Measurements from ENCODE around the gene UCN3. TPM values are rescaled to one million over a fixed set of nuclear protein-coding genes. Genes with fewer than 3 reads are reported as not detected.

The UCN3 gene
- total and polyA plus RNA-seq, 2 of the 4 experiments (the other 2 are of a cell fraction): not detected

- TF ChIP-seq MAFK (IDR thresholded peaks at IDR 0.05; ENCODE audit: low read depth, low read length) (no peak), USF2 (IDR thresholded peaks at IDR 0.05; ENCODE audit: low read depth, low read length) (no peak), CHD1 (IDR thresholded peaks at IDR 0.05; ENCODE audit: low read depth, low read length) (no peak), RAD21 (IDR thresholded peaks at IDR 0.05; ENCODE audit: low read length) (no peak), POLR2A (IDR thresholded peaks at IDR 0.05; ENCODE audit: low read depth, low read length) (no peak), BHLHE40 (IDR thresholded peaks at IDR 0.05; ENCODE audit: low read depth, low read length) (no peak), SMC3 (IDR thresholded peaks at IDR 0.05; ENCODE audit: low read depth, low read length) (no peak), RCOR1 (IDR thresholded peaks at IDR 0.05; ENCODE audit: insufficient replicate concordance, low read length) (no peak), MXI1 (IDR thresholded peaks at IDR 0.05; ENCODE audit: borderline replicate concordance, low read depth, low read length) (no peak), NFE2L2 (IDR thresholded peaks at IDR 0.05; ENCODE audit: low read depth, low read length) (no peak), RFX5 (IDR thresholded peaks at IDR 0.05; ENCODE audit: low read depth, low read length) (no peak), CEBPB (IDR thresholded peaks at IDR 0.05; ENCODE audit: low read depth, low read length) (no peak), MAZ (IDR thresholded peaks at IDR 0.05; ENCODE audit: borderline replicate concordance, low read depth, low read length) (no peak), FOS (IDR thresholded peaks at IDR 0.05; ENCODE audit: low read depth, low read length) (no peak)
- TF ChIP-seq, protein P1, sequence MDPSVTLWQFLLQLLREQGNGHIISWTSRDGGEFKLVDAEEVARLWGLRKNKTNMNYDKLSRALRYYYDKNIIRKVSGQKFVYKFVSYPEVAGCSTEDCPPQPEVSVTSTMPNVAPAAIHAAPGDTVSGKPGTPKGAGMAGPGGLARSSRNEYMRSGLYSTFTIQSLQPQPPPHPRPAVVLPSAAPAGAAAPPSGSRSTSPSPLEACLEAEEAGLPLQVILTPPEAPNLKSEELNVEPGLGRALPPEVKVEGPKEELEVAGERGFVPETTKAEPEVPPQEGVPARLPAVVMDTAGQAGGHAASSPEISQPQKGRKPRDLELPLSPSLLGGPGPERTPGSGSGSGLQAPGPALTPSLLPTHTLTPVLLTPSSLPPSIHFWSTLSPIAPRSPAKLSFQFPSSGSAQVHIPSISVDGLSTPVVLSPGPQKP (IDR thresholded peaks at IDR 0.05; ENCODE audit: borderline replicate concordance, low read depth, low read length): no peak
- TF ChIP-seq, protein P2, sequence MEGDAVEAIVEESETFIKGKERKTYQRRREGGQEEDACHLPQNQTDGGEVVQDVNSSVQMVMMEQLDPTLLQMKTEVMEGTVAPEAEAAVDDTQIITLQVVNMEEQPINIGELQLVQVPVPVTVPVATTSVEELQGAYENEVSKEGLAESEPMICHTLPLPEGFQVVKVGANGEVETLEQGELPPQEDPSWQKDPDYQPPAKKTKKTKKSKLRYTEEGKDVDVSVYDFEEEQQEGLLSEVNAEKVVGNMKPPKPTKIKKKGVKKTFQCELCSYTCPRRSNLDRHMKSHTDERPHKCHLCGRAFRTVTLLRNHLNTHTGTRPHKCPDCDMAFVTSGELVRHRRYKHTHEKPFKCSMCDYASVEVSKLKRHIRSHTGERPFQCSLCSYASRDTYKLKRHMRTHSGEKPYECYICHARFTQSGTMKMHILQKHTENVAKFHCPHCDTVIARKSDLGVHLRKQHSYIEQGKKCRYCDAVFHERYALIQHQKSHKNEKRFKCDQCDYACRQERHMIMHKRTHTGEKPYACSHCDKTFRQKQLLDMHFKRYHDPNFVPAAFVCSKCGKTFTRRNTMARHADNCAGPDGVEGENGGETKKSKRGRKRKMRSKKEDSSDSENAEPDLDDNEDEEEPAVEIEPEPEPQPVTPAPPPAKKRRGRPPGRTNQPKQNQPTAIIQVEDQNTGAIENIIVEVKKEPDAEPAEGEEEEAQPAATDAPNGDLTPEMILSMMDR (conservative IDR thresholded peaks at IDR 0.05; ENCODE audit: low read depth, low read length): no peak
Observed at GRCh38 chr10:5343979-5344378, 20.8 kb upstream of the UCN3 start.

More at GRCh38 chr10:5343979-5344378, 20.8 kb upstream of the UCN3 start:
- Histone ChIP-seq H3K9ac (ENCODE audit: low read depth, low read length) (no peak overlapping the region), H3K23ac (ENCODE audit: low read depth, low read length) (no peak overlapping the region), H3K79me1 (ENCODE audit: low read depth in 1 of 2, low read length in 2 of 2) (no peaks in the 10 kb centered on the region), H3K36me3 (ENCODE audit: control insufficient read depth, insufficient read depth, low read length) (no peaks in the 10 kb centered on the region), H2BK20ac (ENCODE audit: low read depth, low read length) (no peak overlapping the region), H3K27ac (ENCODE audit: insufficient read depth, low read length) (no peak overlapping the region), H4K91ac (ENCODE audit: insufficient read depth, low read depth, low read length) (no peak overlapping the region), H3K9me1 (ENCODE audit: insufficient read depth, low read length) (no peaks in the 10 kb centered on the region), H3K56ac (ENCODE audit: extremely low read depth, insufficient read depth, low read length) (no peak overlapping the region), H3K4me2 (ENCODE audit: low read depth, low read length) (no peak overlapping the region), H2AFZ (replicated peaks; ENCODE audit: low read length, poor library complexity) (no peak overlapping the region), H3K14ac (replicated peaks; ENCODE audit: low read depth, low read length) (no peak overlapping the region), H3K9me3 (ENCODE audit: control insufficient read depth, insufficient read depth, low read length) (no peaks in the 10 kb centered on the region), H2BK5ac (ENCODE audit: low read depth, low read length, poor library complexity, severe bottlenecking) (no peak overlapping the region), H4K5ac (ENCODE audit: low read depth, low read length) (no peak overlapping the region), H3K18ac (ENCODE audit: low read depth, low read length) (no peak overlapping the region), H2BK120ac (ENCODE audit: low read depth, low read length) (no peak overlapping the region), H3K4me3 (ENCODE audit: insufficient read depth, low read depth, low read length) (no peak overlapping the region), H3K4me1 (ENCODE audit: control insufficient read depth, insufficient read depth, low read length) (no peaks in the 10 kb centered on the region), H2AK5ac (ENCODE audit: low read depth, low read length) (no peak overlapping the region), H3K4ac (ENCODE audit: low read depth, low read length) (no peak overlapping the region), H2AK9ac (replicated peaks; ENCODE audit: low read depth, low read length, poor library complexity) (no peak overlapping the region), H2BK15ac (ENCODE audit: low read depth, low read length) (no peak overlapping the region), H4K20me1 (ENCODE audit: insufficient read depth, low read length) (no peaks in the 10 kb centered on the region), H3K27me3 (ENCODE audit: control insufficient read depth, insufficient read depth, low read length) (no peaks in the 10 kb centered on the region; the same call in 1 of the 2 replicates), H4K8ac (ENCODE audit: low read depth in 2 of 2, low read length in 2 of 2) (no peak overlapping the region)
- ATAC-seq (ENCODE audit: low read depth) (no peak), DNase-seq (no peak)
- in situ Hi-C loops (cut with MboI; ENCODE audit: low sequenced_read_pairs): no loop called here
- ChIA-PET POLR2A (ENCODE audit: unreplicated experiment) (no interaction called here), CTCF (interaction anchor here (0.5 to 1.1 kb wide), 2 partner anchors 114 to 125 kb away, joined by 3 to 5 read pairs; no protein-coding TSS in a partner anchor)
- 71% methylated on average over 1 of the region's 4 CpGs; no CpG with 5 or more reads in 1 of the 2 experiments for WGBS, 2 experiments (ENCODE audit: extremely low coverage in 2 of 2, insufficient read length in 1 of 2)
- dilution Hi-C loops (cut with HindIII; ENCODE audit: low sequenced_read_pairs, unreplicated experiment): no loop called here
- intact Hi-C loops (cut with micrococcal nuclease): no loop called here
- no TSS peak for BruUV-seq (replicated peaks)
